Breast epithelium (tissue), 4 donors: ENCODE data around the gene SLC18A2. TPM values are rescaled to one million over a fixed set of nuclear protein-coding genes. Genes with fewer than 3 reads are reported as not detected.

Source experiments
- DNase-seq, 2 donors: peaks; one replicate each; pipeline ENCODE4 v3.0.0-alpha.2; 2019; ENCODE audit warnings: low spot score in 2 of 2
- H3K27ac ChIP-seq, 2 donors: fragments of 200-600 bp; sonication (generic) in 1 of 2; one replicate each; pipeline ENCODE4 v1.5.1; 2016 to 2019; ENCODE audit warnings: mild to moderate bottlenecking in 1 of 2
- H3K27me3 ChIP-seq, 2 donors: fragments of 200-600 bp; sonication (generic) in 1 of 2; one replicate each; pipeline versions ENCODE4 v1.5.1 to v1.6.0; 2017 to 2019; ENCODE audit warnings: control low read depth in 1 of 2, mild to moderate bottlenecking in 1 of 2
- H3K36me3 ChIP-seq: fragments of 200-600 bp; one replicate; pipeline ENCODE4 v1.5.1; 2019
- H3K4me1 ChIP-seq, 2 donors: fragments of 200-600 bp; sonication (generic); one replicate each; pipeline ENCODE4 v1.5.1; 2016 to 2019; ENCODE audit warnings: control low read depth in 1 of 2
- H3K4me3 ChIP-seq, 3 donors: fragments of 200-600 bp; sonication (generic); 1 replicate in 2 of 3; 2 replicates in 1 of 3; pipeline ENCODE4 v1.5.1; 2016 to 2019; ENCODE audit warnings: mild to moderate bottlenecking in 3 of 3, moderate library complexity in 2 of 3
- H3K9me3 ChIP-seq, 2 donors: fragments of 200-600 bp; sonication (generic) in 1 of 2; one replicate each; pipeline ENCODE4 v1.5.1; 2016 to 2019; ENCODE audit warnings: control low read depth in 1 of 2
- POLR2A ChIP-seq: fragments of 450-650 bp; IDR thresholded peaks from one replicate; pipeline ENCODE4 v1.6.1; 2016; ENCODE audit warnings: antibody characterized with exemption, mild to moderate bottlenecking, moderate library complexity
- POLR2AphosphoS5 ChIP-seq, 3 donors: sonication (generic); formaldehyde crosslinking; IDR thresholded peaks; one replicate each; pipeline ENCODE4 v1.6.1; 2017; ENCODE audit warnings: antibody characterized with exemption in 3 of 3
- intact Hi-C: fragments of 100-400 bp; cut with DNase I; formaldehyde crosslinking; loops from one replicate; pipeline ENCODE4 v1.15.1; 2023; ENCODE audit warnings: low total_unique reads
- total RNA-seq, 3 donors: library from RNA; depleted of rRNA; stranded (reverse); fragments of >200 nt; gene quantifications; one replicate each; pipeline ENCODE4 v1.1.0, GENCODE V29; 2016
- TF ChIP-seq, protein P1 (sequence below), 3 donors: fragments of 450-650 bp; IDR thresholded peaks; one replicate each; pipeline ENCODE4 v1.5.1; 2016 to 2017; ENCODE audit warnings: antibody characterized with exemption in 3 of 3, mild to moderate bottlenecking in 3 of 3, moderate library complexity in 3 of 3

SLC18A2 gene
- total RNA-seq, 3 donors from 2014 or later = 0.73 to 2.1 TPM; not detected in 1

DNA sequence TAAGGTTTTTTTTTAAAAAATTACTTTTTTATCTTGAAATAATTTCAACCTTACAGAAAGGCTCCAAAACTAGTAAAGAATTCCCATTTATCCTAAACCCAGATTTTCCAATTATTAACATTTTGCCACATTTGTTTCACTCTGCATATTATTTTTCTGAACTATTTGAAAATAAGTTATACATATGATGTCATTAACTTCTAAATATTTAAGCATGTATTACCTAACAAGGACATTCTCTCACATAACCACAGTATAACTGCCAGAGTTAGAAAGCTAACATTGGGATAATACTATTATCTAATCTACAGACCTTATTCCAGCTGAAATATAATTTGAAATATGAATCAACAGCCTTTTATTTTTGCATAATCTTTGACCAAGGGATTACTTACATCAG lies 65.8 kb downstream of the SLC18A2 start:
- intact Hi-C loops = no loop called here
- no peak overlapping the region for H3K27ac ChIP-seq
- no peak overlapping the region for H3K4me3 ChIP-seq
- no peaks in the 10 kb centered on the region for H3K36me3 ChIP-seq
- no peaks in the 10 kb centered on the region for H3K27me3 ChIP-seq
- no peak for TF ChIP-seq POLR2A
- no peaks in the 10 kb centered on the region for H3K9me3 ChIP-seq
- no peak for DNase-seq
- H3K4me1 ChIP-seq = no peaks in the 10 kb centered on the region

GRCh38 chr10:117311261-117311660 lies 70.3 kb downstream of the SLC18A2 start:
- H3K4me3 ChIP-seq = no peak overlapping the region
- DNase-seq = no peak
- TF ChIP-seq, protein P1, sequence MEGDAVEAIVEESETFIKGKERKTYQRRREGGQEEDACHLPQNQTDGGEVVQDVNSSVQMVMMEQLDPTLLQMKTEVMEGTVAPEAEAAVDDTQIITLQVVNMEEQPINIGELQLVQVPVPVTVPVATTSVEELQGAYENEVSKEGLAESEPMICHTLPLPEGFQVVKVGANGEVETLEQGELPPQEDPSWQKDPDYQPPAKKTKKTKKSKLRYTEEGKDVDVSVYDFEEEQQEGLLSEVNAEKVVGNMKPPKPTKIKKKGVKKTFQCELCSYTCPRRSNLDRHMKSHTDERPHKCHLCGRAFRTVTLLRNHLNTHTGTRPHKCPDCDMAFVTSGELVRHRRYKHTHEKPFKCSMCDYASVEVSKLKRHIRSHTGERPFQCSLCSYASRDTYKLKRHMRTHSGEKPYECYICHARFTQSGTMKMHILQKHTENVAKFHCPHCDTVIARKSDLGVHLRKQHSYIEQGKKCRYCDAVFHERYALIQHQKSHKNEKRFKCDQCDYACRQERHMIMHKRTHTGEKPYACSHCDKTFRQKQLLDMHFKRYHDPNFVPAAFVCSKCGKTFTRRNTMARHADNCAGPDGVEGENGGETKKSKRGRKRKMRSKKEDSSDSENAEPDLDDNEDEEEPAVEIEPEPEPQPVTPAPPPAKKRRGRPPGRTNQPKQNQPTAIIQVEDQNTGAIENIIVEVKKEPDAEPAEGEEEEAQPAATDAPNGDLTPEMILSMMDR (IDR thresholded peaks at IDR 0.05) = no peak
- no peak for TF ChIP-seq POLR2AphosphoS5 (IDR thresholded peaks at IDR 0.05)
- no peak for TF ChIP-seq POLR2A
- H3K36me3 ChIP-seq = no peaks in the 10 kb centered on the region
- intact Hi-C loops = no loop called here
- no peaks in the 10 kb centered on the region for H3K27me3 ChIP-seq
- H3K4me1 ChIP-seq = no peaks in the 10 kb centered on the region
- H3K27ac ChIP-seq = no peak overlapping the region
- no peaks in the 10 kb centered on the region for H3K9me3 ChIP-seq

- DNase-seq = no peak
- Histone ChIP-seq H3K27ac (no peak overlapping the region), H3K9me3 (no peaks in the 10 kb centered on the region), H3K27me3 (no peaks in the 10 kb centered on the region), H3K4me3 (no peak overlapping the region), H3K36me3 (no peaks in the 10 kb centered on the region), H3K4me1 (no peaks in the 10 kb centered on the region)
- intact Hi-C loops = no loop called here
- TF ChIP-seq POLR2AphosphoS5 (IDR thresholded peaks at IDR 0.05) = no peak
- no peak for TF ChIP-seq POLR2A
- TF ChIP-seq, protein P1 (IDR thresholded peaks at IDR 0.05) = no peak
Observed at GRCh38 chr10:117312430-117312829, 71.5 kb downstream of the SLC18A2 start.

DNA sequence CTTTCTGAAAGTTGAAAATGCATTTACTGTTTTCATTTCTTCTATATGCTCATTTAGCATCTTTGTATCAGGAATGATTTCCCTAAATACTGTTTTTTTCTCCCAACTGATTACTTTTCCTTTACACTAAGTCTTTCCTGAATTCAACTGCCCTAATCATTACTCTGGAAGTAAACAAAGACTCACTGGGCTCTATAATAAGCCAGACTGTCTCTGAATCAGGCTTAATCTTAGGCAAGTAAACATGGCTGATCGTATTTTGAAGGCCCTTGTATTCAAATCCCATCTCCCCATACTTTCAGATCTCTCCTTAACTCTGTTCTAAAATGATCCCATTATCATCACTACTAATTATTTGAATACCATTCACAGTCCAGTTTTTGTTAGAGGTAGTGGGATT lies 72.7 kb downstream of the SLC18A2 start:
- Histone ChIP-seq H3K27me3 (no peaks in the 10 kb centered on the region), H3K36me3 (no peaks in the 10 kb centered on the region), H3K4me1 (no peaks in the 10 kb centered on the region), H3K4me3 (no peak overlapping the region), H3K9me3 (no peaks in the 10 kb centered on the region), H3K27ac (no peak overlapping the region)
- no peak for DNase-seq
- intact Hi-C loops = no loop called here
- TF ChIP-seq POLR2AphosphoS5 (IDR thresholded peaks at IDR 0.05) (no peak), POLR2A (no peak)
- TF ChIP-seq, protein P1 (IDR thresholded peaks at IDR 0.05) = no peak

DNA sequence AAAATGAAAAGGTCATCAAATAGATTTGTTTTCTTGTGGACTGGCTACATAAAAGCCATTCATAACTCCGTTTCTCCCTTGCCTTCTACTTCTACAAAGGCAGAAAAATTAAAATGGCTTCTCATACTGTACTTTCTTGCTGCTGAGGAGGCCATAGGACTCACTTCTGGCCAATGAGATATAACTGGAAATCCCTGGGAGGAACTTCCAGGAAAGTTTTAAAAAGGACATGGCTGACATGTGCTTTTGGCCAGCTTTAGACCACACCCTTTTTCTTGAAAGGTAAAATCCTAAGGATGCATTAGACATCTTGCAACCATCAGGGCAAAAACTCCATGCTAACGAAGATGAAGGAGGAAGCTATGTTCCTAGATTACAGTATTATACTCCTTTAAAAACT lies 75.8 kb downstream of the SLC18A2 start:
- no peak for TF ChIP-seq POLR2A
- TF ChIP-seq, protein P1 (IDR thresholded peaks at IDR 0.05) = no peak
- no peak for TF ChIP-seq POLR2AphosphoS5 (IDR thresholded peaks at IDR 0.05)
- no peaks in the 10 kb centered on the region for H3K27me3 ChIP-seq
- intact Hi-C loops = no loop called here
- no peaks in the 10 kb centered on the region for H3K4me1 ChIP-seq
- no peak for DNase-seq
- no peaks in the 10 kb centered on the region for H3K36me3 ChIP-seq
- no peaks in the 10 kb centered on the region for H3K9me3 ChIP-seq
- H3K4me3 ChIP-seq = no peak overlapping the region
- no peak overlapping the region for H3K27ac ChIP-seq

GRCh38 chr10:117318909-117319308 lies 78.0 kb downstream of the SLC18A2 start:
- Histone ChIP-seq H3K9me3 (no peaks in the 10 kb centered on the region), H3K4me1 (no peaks in the 10 kb centered on the region), H3K27ac (no peak overlapping the region), H3K27me3 (no peaks in the 10 kb centered on the region), H3K36me3 (no peaks in the 10 kb centered on the region), H3K4me3 (no peak overlapping the region)
- no peak for DNase-seq
- TF ChIP-seq, protein P1 (IDR thresholded peaks at IDR 0.05) = no peak
- TF ChIP-seq POLR2AphosphoS5 (IDR thresholded peaks at IDR 0.05) (no peak), POLR2A (no peak)
- intact Hi-C loops = no loop called here
